Neural cell (in vitro differentiated cells): ENCODE results near the gene GRIK3.

ENCODE experiments used
- CTCF ChIP-seq: fragments of 450-650 bp; IDR thresholded peaks from 2 replicates; pipeline ENCODE4 v1.5.1; 2014; ENCODE audit warnings: antibody characterized with exemption, mild to moderate bottlenecking, moderate library complexity; ENCODE audit not compliant: poor library complexity, severe bottlenecking
- POLR2AphosphoS5 ChIP-seq: IDR thresholded peaks from 2 replicates; pipeline ENCODE4 v1.6.1; 2012
- REST ChIP-seq: IDR thresholded peaks from 2 replicates; pipeline ENCODE4 v1.6.1; 2012; ENCODE audit warnings: borderline replicate concordance
- SMC3 ChIP-seq: fragments of 450-650 bp; conservative IDR thresholded peaks from 2 replicates; pipeline ENCODE4 v1.6.1; 2014; ENCODE audit warnings: antibody characterized with exemption, mild to moderate bottlenecking, moderate library complexity; ENCODE audit not compliant: poor library complexity

- TF ChIP-seq SMC3 (no peak), REST (no peak), POLR2AphosphoS5 (no peak), CTCF (no peak)
Observed at GRCh38 chr1:36987276-36987675, 47.0 kb downstream of the GRIK3 start.
